HG02938 (cell line): ENCODE data around the gene MYO7B.

ENCODE experiments used
- ATAC-seq: cut with Tn5 transposase; IDR thresholded peaks from one replicate; pipeline ENCODE4 v1.9.1; 2021; ENCODE audit warnings: mild to moderate bottlenecking, moderate library complexity; ENCODE audit not compliant: unreplicated experiment

Gene MYO7B

DNA sequence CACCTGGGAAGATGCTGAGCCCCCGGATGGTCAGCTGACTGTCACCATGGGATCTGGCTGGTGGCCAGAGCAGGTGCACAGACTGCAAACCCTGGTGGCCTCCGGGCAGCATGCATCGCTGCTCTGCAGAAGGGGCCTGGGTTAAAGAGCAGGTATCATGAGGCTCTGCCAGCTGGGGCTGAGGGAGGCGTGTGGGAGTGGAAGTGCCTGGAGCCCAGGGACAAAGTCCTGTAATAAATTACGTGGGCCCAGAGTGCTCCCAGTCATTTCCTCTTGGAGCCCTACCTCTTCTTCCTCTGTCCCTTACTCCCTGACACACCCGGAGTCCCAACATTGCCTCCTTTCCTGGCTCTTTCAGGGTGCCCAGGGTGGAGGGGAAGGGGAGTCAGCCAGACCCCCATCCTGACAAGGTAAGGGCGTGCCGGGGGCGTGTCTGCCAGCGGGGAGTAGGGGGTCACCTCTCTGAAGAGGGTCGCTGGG, at the start of gene MYO7B:
TSS of gene MYO7B (plus strand) at position 262 of the 480 bp plus-strand sequence. CDS start 24,040 bp downstream, outside the sequence.
- ATAC-seq: no peak

GRCh38 chr2:127485694-127486071, 49.8 kb upstream of the MYO7B start:
- ATAC-seq: no peak

- ATAC-seq: no peak
Observed at GRCh38 chr2:127486247-127487058, 49.0 kb upstream of the MYO7B start.

DNA sequence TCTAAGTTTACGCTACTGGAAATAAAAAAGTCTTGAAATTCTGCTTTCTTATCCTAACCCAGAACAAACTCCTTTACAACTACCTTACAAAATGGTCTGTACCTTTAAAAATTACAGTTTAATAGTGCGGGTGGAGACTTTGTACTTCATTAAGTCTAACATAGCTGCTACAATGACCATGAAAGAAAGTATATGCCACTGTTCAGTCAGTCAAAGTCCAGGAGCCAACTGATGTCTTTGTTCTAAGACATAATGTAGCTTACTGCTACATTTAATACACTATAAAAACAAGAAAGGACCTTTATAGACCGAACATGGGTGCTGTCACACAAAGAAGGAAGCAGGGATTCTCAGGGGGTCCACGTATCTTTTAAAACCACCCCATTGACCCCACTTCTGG, 45.2 kb upstream of the MYO7B start:
- no peak for ATAC-seq

GRCh38 chr2:127498386-127498785, 37.1 kb upstream of the MYO7B start:
- no peak for ATAC-seq

DNA sequence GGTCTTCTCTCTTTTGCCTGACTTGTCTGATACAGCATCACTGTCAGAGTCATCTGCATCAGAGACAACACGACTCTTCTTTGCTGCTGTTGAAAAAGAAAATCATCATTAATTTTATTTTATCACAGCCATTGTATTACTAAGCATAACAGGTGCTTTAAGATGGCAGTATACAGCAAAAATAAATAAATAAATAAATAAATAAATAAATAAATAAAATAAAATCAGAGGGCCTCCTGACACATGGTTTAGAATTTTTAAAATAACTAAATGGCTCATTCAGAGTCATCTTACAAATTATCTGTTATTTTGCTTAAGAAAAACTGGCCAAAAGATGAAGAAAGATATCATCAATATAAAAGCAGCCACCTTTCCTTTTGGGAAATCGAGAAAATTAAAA, 32.0 kb upstream of the MYO7B start:
- no peak for ATAC-seq

DNA sequence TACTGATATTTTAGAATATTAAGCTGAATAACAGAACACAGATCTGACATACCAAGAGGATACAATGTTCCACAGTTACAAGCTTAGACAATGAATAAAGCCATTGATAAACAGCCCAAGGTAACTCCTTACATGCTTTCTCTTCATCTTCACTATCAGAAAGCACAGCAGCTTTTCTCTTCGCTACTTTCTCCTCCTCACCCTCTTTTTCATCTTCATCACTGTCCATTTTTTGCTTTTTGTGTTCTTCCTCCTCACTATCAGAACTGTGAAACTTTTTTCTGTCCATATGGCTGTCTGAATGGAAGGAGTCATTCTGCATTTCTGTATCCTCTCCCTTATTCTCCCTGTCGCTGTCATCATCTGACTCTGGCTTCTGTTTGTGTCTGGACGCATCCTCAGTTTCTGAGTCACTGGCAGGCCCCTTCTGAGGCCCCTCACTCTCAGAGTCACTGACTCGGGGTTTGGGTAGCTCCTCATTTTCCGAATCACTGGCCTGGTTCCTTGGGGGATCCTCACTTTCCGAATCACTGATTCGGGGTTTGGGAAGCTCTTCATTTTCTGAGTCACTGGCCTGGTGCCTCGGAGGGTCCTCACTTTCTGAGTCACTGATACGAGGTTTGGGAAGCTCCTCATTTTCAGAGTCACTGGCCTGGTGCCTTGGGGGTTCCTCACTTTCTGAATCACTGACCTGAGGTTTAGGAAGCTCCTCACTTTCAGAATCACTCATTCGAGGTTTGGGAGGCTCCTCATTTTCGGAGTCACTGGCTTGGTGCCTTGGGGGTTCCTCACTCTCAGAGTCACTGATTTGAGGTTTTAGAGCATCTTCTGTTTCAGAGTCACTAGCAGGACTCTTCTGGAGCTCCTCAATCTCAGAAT, 30.7 kb upstream of the MYO7B start:
- ATAC-seq: no peak

GRCh38 chr2:127506510-127506909, 29.0 kb upstream of the MYO7B start:
- no peak for ATAC-seq

- ATAC-seq: no peak
Observed at GRCh38 chr2:127508023-127508630, 27.4 kb upstream of the MYO7B start.

- ATAC-seq: no peak
Observed at GRCh38 chr2:127508631-127509034, 26.9 kb upstream of the MYO7B start.

GRCh38 chr2:127510073-127510472, 25.4 kb upstream of the MYO7B start:
- ATAC-seq: no peak

- no peak for ATAC-seq
Observed at GRCh38 chr2:127511090-127511695, 24.3 kb upstream of the MYO7B start.

GRCh38 chr2:127511917-127512316, 23.6 kb upstream of the MYO7B start:
- no peak for ATAC-seq

DNA sequence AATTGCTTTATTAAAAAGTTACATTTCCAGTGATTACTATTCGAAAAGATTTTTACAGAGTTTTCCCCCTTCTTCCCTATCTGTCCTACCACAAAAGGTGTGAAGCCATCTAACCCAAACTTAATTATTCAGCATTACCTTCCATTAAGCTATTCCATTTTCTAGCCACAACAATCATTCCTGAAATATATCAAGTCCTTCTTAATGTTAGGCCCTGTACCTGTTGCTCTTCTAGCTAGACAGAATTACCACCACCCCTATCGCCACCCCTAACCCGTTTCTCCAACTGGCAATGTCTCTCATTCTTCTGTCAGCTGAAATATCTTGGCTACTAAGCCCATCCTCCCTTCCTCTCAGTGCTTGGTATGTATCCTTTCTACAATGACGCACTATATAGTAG, 23.1 kb upstream of the MYO7B start:
- ATAC-seq: no peak

GRCh38 chr2:127514076-127514475, 21.4 kb upstream of the MYO7B start:
- no peak for ATAC-seq

- ATAC-seq: no peak
Observed at GRCh38 chr2:127514485-127514884, 21.0 kb upstream of the MYO7B start.

DNA sequence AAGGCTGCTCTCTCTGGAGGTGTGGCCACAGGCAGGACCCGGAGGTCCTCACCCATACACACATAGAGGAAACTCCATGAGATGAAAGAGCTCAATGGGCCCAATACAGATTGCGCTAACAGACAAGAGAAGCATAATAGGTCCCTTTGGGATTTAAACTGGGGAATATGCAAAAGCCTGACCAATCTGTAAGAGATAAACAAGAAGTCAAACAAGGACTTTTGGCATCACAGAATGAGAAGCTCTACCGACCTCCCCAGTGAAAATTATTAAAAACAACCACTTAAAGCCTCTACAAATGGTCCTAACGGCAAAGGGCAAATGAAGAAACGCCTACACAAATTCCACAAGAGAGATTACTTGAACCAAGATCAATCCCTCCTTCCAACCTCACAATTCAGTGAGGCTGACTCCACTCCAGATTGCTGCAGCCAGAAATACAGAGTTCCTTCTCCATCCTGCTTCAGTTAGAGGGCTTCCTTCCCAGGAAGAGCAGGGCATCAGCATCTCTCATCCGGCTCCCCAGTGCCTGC, 20.0 kb upstream of the MYO7B start:
- no peak for ATAC-seq

DNA sequence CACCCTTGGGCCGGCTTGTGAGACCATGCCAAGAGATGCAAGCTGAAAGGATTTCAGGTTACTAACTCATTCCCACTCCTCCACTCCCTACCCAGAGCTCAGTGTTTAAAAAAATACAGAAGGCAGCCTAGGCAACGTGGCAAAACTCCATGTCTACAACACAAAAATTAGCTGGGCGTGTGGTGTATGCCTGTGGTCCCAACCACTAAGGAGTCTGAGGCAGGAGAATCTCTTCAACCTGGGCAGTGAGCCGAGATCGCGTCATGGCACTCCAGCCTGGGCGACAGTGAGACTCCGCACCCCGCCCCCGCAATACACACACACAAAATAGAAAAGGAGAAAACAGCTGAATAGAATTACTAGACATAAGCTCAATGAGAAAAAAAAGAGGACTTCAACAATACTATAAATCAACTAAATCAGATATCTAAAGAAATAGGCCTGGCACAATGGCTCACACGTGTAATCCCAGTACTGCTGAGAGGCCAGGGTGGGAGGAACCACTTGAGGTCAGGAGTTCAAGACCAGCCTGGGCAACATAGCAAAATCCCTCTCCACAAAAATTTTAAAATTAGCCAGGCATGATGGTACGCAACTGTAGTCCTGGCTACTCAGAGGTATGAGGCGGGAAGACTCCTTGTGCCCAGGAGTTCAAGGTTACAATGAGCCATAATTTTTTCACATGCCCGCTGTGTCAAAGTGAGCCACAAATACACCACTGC, 19.3 kb upstream of the MYO7B start:
- no peak for ATAC-seq

DNA sequence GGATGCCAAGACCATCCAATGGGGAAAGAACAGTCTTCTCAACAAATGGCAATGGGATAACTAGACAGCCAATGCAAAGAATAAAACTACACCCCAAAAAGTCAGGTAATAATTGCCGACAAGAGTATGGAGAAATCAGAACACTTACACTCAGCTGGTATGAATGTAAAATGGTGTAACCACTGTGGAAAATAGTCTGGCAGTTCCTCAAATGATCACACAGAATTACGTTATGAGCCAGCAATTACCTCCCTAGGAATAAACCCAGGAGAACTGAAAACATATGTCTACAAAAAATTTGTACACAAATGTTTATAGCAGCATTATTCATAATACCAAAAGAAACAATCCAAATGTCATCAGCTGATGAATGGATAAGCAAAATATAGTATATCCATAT, 18.0 kb upstream of the MYO7B start:
- no peak for ATAC-seq

GRCh38 chr2:127520424-127520823, 15.1 kb upstream of the MYO7B start:
- ATAC-seq: no peak
